Brain microvascular endothelial cell (primary cell): Measurements from ENCODE around the gene MRPS5.

Experiments
- DNase-seq: peaks from one replicate; pipeline ENCODE4 v3.0.0-alpha.2; 2020
- H3K27ac ChIP-seq: fragments of 250-450 bp; sonication (Bioruptor Pico); 2 replicates; pipeline ENCODE4 v1.5.1; 2020; ENCODE audit warnings: mild to moderate bottlenecking, moderate library complexity
- H3K27me3 ChIP-seq: fragments of 250-450 bp; sonication (Bioruptor Pico); replicated peaks from 2 replicates; pipeline ENCODE4 v1.5.1; 2020; ENCODE audit warnings: mild to moderate bottlenecking
- H3K36me3 ChIP-seq: fragments of 250-450 bp; sonication (Bioruptor Pico); replicated peaks from 2 replicates; pipeline ENCODE4 v1.5.1; 2020; ENCODE audit warnings: mild to moderate bottlenecking
- H3K4me3 ChIP-seq: 2 replicates; pipeline ENCODE4 v1.5.1; 2011; ENCODE audit warnings: low read depth, mild to moderate bottlenecking, control low read depth, low read length, moderate library complexity
- CTCF ChIP-seq: IDR thresholded peaks from 2 replicates; pipeline ENCODE4 v1.5.1; 2011; ENCODE audit warnings: low read depth, mild to moderate bottlenecking, moderate library complexity, low read length, control low read depth, inconsistent platforms; ENCODE audit errors: missing control alignments
- in situ Hi-C: cut with HindIII; loops from 2 replicates; pipeline ENCODE4 v1.10.0; 2017; ENCODE audit warnings: low sequenced_read_pairs, low pct_ligation_motif_present

The MRPS5 gene

GRCh38 chr2:95037384-95037839, 84.2 kb downstream of the MRPS5 start:
- H3K36me3 ChIP-seq: no peaks in the 10 kb centered on the region
- no peak overlapping the region for H3K27ac ChIP-seq
- H3K4me3 ChIP-seq: no peak overlapping the region
- H3K27me3 ChIP-seq: no peaks in the 10 kb centered on the region
- no peak for DNase-seq
- no peak for TF ChIP-seq CTCF
- in situ Hi-C loops: no loop called here

DNA sequence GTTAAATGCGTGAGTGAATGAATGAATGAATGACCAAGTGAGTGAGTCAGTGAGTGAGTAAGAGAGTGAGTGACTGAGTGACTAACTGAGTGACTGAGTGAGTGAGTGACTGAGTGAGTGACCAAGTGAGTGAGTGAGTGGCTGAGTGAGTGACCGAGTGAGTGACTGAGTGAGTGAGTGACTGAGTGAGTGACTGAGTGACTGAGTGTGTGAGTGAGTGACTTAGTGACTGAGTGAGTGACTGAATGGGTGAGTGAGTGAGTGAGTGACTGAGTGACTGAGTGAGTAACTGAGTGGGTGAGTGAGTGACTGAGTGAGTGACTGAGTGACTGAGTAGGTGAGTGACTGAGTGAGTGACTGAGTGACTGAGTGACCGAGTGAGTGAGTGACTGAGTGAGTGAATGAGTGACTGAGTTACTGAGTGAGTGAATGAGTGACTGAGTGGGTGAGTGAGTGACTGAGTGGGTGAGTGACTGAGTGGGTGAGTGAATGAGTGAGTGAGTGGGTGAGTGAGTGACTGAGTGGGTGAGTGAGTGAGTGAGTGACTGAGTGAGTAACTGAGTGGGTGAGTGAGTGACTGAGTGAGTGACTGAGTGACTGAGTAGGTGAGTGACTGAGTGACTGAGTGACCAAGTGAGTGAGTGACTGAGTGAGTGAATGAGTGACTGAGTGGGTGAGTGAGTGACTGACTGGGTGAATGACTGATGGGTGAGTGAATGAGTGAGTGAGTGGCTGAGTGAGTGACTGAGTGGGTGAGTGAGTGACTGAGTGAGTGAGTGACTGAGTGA, 84.8 kb downstream of the MRPS5 start:
- Histone ChIP-seq H3K36me3 (no peaks in the 10 kb centered on the region), H3K27ac (no peak overlapping the region), H3K27me3 (no peaks in the 10 kb centered on the region), H3K4me3 (no peak overlapping the region)
- no peak for TF ChIP-seq CTCF
- in situ Hi-C loops: no loop called here
- no peak for DNase-seq
